Purkinje cell (primary cell): ENCODE measurements around the gene PVR. TPM values are rescaled to one million over a fixed set of nuclear protein-coding genes. Genes with fewer than 3 reads are reported as not detected.

ENCODE experiments used
- polyA plus RNA-seq: library from polyadenylated mRNA; unstranded; fragments of >200 nt; fragmentation: Nextera tagmentation; gene quantifications from 2 replicates; pipeline ENCODE4 v1.2.1, GENCODE V29; 2014

PVR gene, protein sequence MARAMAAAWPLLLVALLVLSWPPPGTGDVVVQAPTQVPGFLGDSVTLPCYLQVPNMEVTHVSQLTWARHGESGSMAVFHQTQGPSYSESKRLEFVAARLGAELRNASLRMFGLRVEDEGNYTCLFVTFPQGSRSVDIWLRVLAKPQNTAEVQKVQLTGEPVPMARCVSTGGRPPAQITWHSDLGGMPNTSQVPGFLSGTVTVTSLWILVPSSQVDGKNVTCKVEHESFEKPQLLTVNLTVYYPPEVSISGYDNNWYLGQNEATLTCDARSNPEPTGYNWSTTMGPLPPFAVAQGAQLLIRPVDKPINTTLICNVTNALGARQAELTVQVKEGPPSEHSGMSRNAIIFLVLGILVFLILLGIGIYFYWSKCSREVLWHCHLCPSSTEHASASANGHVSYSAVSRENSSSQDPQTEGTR
- polyA plus RNA-seq: 4.5 and 9.1 TPM in 2 replicates

DNA sequence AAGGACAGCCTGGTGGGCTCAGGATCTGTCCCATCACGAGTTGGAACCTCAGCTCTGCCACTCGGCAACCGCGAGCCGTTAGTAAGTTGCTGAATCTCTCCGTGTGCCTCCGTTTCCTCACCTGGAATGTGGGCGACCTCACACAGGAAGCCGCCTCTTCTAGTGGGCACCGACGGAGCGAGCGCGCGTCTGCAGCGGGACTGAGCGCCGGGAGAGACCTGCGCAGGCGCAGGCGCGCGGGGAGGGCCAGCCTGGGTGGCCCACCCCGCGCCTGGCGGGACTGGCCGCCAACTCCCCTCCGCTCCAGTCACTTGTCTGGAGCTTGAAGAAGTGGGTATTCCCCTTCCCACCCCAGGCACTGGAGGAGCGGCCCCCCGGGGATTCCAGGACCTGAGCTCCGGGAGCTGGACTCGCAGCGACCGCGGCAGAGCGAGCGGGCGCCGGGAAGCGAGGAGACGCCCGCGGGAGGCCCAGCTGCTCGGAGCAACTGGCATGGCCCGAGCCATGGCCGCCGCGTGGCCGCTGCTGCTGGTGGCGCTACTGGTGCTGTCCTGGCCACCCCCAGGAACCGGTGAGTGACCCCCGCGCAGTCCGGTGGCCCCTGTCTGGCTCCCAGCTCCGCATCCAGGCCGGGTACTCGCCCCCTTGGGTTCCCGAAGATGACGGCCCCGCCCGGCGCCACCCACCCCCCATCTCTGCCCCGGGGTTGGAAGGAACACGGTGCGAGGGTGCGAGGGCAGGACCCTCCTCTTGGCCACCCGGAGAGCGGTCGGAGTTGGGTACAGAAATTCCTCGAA lies at the start of gene PVR:
PVR (plus strand) TSS at position 306 of the 797 bp plus-strand sequence; CDS start at position 493, 187 bp downstream.

GRCh38 chr19:44613295-44614178 lies 30.2 kb upstream of the PVR start, which contains the start of gene IGSF23:
Gene IGSF23 (plus strand): TSS chr19:44613563. CDS start chr19:44613646, 83 bp downstream.

DNA sequence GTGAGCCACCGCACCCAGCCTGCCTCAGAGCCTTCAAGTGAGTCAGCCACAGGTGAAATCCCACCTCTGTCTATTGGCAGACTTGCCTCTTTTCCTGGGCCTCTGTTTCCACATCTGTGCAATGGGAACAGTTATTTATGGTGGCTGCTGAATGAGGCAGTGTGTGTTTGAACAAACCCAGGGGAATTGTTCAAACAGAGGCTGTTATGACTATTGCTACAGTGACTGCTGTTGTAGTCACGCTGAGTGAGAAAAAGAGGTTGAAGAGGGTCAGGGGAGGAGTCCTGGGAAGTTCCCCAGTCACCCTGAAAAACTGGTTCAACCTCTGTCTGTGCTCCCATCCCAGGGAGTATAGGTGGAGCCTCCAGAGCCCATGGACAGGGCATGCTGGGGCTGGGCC lies 27.7 kb downstream of the PVR start, which contains the start of gene CEACAM19:
CEACAM19 (plus strand) TSS at position 83 of the 400 bp plus-strand sequence. CDS start 450 bp downstream, outside the sequence.

DNA sequence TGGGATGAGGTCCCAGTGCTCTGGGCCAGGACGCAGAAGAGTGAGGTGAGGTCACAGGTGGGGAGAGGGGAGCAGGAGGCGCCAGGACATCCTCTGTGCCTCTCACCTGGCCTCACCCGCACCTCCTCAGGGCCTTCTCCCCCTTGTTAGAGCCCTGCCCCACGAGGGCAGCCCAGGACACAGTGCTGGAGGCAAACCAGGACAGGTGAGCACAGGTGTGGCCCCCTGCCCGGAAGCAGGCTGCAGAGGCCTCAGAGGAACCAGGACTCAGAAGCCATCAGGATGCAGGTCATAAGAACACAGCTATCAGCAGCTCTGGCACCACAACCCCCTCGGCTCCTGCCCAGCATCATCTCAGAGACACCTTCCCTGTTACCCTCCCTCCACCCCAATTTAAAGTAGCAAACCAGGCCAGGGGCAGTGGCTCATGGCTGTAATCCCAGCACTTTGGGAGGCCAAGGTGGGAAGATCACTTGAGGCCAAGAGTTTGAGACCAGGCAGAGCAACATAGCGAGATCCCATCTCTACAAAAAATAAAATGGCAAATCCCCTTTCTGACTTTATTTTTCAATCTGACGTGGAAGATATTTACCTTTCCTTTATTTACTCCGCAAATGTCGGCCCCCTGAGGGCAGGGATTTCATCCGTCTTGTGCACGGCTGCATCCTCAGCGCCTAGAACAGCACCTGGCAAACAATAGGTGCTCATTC lies 54.9 kb downstream of the PVR start, which contains the start of gene CEACAM16:
CEACAM16 (plus strand) TSS at position 660 of the 710 bp plus-strand sequence. CDS start 2,306 bp downstream, outside the sequence.

Other genes with a start within 250 kb of the PVR start
- 2.3 and 12.3 TPM in 2 replicates for gene ZNF285, start 242.3 kb upstream of the PVR start, polyA plus RNA-seq
- 3.3 and 5.1 TPM in 2 replicates for gene ZNF229, start 195.4 kb upstream of the PVR start, polyA plus RNA-seq
- 4.9 and 7.1 TPM in 2 replicates for gene ZNF180, start 143.4 kb upstream of the PVR start, polyA plus RNA-seq
- gene CEACAM20, start 114.2 kb upstream of the PVR start, polyA plus RNA-seq: not detected in 2 replicates
- gene IGSF23, start 30.3 kb upstream of the PVR start, polyA plus RNA-seq: not detected in 2 replicates
- 0.77 TPM in 1 of 2 replicates, not detected in the other for gene CEACAM19, start 27.6 kb downstream of the PVR start, polyA plus RNA-seq
- 0.35 TPM in 1 of 2 replicates, not detected in the other for gene CEACAM16, start 55.2 kb downstream of the PVR start, polyA plus RNA-seq
- 0.70 and 5.7 TPM in 2 replicates for gene BCL3, start 104.8 kb downstream of the PVR start, polyA plus RNA-seq
- not detected in 2 replicates for gene CBLC, start 134.0 kb downstream of the PVR start, polyA plus RNA-seq
- not detected in 2 replicates for gene BCAM, start 165.2 kb downstream of the PVR start, polyA plus RNA-seq
- gene NECTIN2, start 202.4 kb downstream of the PVR start, polyA plus RNA-seq: 6.2 and 21.5 TPM in 2 replicates
- gene TOMM40, start 247.3 kb downstream of the PVR start, polyA plus RNA-seq: 1.8 and 2.7 TPM in 2 replicates